GM19025 (cell line): Measurements from ENCODE around the gene TAS1R3.

Experiments
- ATAC-seq: cut with Tn5 transposase; IDR thresholded peaks from one replicate; pipeline ENCODE4 v1.9.1; 2021; ENCODE audit warnings: mild to moderate bottlenecking, low read depth, moderate library complexity; ENCODE audit not compliant: unreplicated experiment

TAS1R3 gene

GRCh38 chr1:1335792-1336248, 4.7 kb downstream of the TAS1R3 start:
- no peak for ATAC-seq

- ATAC-seq, result no peak
Measured at GRCh38 chr1:1336446-1336845, 5.4 kb downstream of the TAS1R3 start.

- ATAC-seq, result no peak
Measured at GRCh38 chr1:1336931-1337792, 6.1 kb downstream of the TAS1R3 start.

GRCh38 chr1:1337793-1338147, 6.7 kb downstream of the TAS1R3 start:
- no peak for ATAC-seq

GRCh38 chr1:1338278-1338677, 7.2 kb downstream of the TAS1R3 start:
- no peak for ATAC-seq

GRCh38 chr1:1340185-1340584, 9.1 kb downstream of the TAS1R3 start:
- no peak for ATAC-seq

GRCh38 chr1:1340791-1341548, 9.9 kb downstream of the TAS1R3 start:
- ATAC-seq, result no peak

GRCh38 chr1:1341549-1342021, 10.5 kb downstream of the TAS1R3 start:
- no peak for ATAC-seq

GRCh38 chr1:1342061-1342562, 11.0 kb downstream of the TAS1R3 start:
- no peak for ATAC-seq

- no peak for ATAC-seq
Measured at GRCh38 chr1:1342584-1343115, 11.6 kb downstream of the TAS1R3 start.

- no peak for ATAC-seq
Measured at GRCh38 chr1:1343811-1344421, 12.8 kb downstream of the TAS1R3 start.

- ATAC-seq, result no peak
Measured at GRCh38 chr1:1344655-1345361, 13.7 kb downstream of the TAS1R3 start.

GRCh38 chr1:1345384-1345783, 14.3 kb downstream of the TAS1R3 start:
- ATAC-seq, result no peak

GRCh38 chr1:1345860-1346500, 14.9 kb downstream of the TAS1R3 start:
- ATAC-seq, result no peak

- no peak for ATAC-seq
Measured at GRCh38 chr1:1346501-1346890, 15.4 kb downstream of the TAS1R3 start.

- ATAC-seq, result no peak
Measured at GRCh38 chr1:1347026-1347595, 16.0 kb downstream of the TAS1R3 start.

GRCh38 chr1:1347663-1348419, 16.8 kb downstream of the TAS1R3 start:
- ATAC-seq, result no peak

GRCh38 chr1:1348420-1349255, 17.6 kb downstream of the TAS1R3 start:
- peak; percentile 21 for ATAC-seq
